ENCODE data around the gene MEIS2.

The MEIS2 gene

DNA sequence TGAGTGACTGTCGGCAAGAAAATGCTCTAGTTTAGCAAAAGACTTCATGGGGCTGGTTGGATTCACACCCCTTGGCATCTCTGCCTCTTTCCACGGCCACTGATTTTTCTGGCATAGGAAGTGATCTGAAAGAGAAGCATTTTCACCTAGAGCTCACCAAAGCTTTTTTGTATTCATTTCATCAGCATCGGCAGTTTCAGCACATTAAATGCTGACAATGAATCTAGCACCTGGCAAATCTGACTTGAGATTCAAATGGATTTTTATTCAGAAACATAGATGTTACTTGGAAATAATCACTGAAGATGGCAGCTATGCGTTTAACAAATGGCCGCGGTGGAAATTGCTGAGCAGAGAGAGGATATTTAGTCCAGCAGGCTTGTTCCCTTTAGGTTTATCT lies 155.9 kb downstream of the MEIS2 start:
- TF ChIP-seq POLR2AphosphoS5 (IDR thresholded peaks at IDR 0.05; ENCODE audit: low read depth, low read length), result no peak
- no peak for TF ChIP-seq FOXP2 (optimal IDR thresholded peaks at IDR 0.05; ENCODE audit: borderline replicate concordance, extremely low read depth, extremely low read length, insufficient read depth)
- TF ChIP-seq, protein P1, sequence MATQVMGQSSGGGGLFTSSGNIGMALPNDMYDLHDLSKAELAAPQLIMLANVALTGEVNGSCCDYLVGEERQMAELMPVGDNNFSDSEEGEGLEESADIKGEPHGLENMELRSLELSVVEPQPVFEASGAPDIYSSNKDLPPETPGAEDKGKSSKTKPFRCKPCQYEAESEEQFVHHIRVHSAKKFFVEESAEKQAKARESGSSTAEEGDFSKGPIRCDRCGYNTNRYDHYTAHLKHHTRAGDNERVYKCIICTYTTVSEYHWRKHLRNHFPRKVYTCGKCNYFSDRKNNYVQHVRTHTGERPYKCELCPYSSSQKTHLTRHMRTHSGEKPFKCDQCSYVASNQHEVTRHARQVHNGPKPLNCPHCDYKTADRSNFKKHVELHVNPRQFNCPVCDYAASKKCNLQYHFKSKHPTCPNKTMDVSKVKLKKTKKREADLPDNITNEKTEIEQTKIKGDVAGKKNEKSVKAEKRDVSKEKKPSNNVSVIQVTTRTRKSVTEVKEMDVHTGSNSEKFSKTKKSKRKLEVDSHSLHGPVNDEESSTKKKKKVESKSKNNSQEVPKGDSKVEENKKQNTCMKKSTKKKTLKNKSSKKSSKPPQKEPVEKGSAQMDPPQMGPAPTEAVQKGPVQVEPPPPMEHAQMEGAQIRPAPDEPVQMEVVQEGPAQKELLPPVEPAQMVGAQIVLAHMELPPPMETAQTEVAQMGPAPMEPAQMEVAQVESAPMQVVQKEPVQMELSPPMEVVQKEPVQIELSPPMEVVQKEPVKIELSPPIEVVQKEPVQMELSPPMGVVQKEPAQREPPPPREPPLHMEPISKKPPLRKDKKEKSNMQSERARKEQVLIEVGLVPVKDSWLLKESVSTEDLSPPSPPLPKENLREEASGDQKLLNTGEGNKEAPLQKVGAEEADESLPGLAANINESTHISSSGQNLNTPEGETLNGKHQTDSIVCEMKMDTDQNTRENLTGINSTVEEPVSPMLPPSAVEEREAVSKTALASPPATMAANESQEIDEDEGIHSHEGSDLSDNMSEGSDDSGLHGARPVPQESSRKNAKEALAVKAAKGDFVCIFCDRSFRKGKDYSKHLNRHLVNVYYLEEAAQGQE (IDR thresholded peaks at IDR 0.05; ENCODE audit: insufficient read depth in 1 of 2, low read depth in 2 of 2, low read length in 2 of 2), result no peak
- no peak for TF ChIP-seq TAF1 (IDR thresholded peaks at IDR 0.05; ENCODE audit: borderline replicate concordance, insufficient read depth, low read length)
- TF ChIP-seq SIN3A (IDR thresholded peaks at IDR 0.05; ENCODE audit: borderline replicate concordance, insufficient read depth, low read length), result no peak

DNA sequence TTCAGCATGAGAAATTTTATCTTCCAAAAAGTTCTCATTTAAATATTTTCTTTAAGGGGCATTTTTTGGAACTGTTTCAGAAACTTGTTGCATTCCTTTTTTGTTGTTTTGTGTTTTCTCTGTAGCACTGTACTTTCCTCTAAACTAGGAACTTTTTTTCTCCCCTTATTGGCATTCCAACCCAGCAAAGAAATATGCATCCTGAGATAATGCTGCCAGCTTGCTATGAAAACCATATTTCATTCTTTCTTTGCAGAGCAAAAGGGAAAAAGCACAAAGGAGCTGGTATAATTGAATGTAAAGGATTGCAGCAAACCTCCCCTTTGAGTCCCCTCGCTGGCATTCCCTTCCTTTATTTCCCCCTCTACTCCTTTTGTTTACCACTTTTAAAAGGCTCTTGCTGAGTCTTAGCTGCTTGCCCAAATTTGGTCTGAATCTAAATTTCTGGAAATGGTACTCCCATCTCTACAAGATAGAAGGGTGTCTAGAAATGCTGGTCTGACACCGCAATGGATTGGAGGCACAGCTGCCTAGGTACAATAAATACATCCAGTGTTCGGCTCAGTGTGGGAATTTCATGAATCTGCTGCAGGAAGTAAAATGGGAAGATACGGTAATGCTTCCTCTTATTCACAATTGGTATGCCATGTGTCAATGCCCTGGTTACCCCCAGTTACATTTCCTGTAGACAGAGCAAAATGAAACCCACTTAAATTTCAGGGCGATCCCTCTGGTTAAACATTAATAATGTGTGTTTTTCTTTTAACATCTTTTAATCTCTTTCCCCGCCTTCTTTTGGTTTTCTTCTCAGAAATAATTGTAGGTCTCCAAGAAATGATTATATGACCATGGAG lies 156.6 kb downstream of the MEIS2 start:
- TF ChIP-seq POLR2AphosphoS5 (IDR thresholded peaks at IDR 0.05; ENCODE audit: low read depth, low read length) (no peak), SIN3A (IDR thresholded peaks at IDR 0.05; ENCODE audit: borderline replicate concordance, insufficient read depth, low read length) (no peak), FOXP2 (optimal IDR thresholded peaks at IDR 0.05; ENCODE audit: borderline replicate concordance, extremely low read depth, extremely low read length, insufficient read depth) (no peak), TAF1 (IDR thresholded peaks at IDR 0.05; ENCODE audit: borderline replicate concordance, insufficient read depth, low read length) (no peak)
- TF ChIP-seq, protein P1 (IDR thresholded peaks at IDR 0.05; ENCODE audit: insufficient read depth in 1 of 2, low read depth in 2 of 2, low read length in 2 of 2), result no peak

DNA sequence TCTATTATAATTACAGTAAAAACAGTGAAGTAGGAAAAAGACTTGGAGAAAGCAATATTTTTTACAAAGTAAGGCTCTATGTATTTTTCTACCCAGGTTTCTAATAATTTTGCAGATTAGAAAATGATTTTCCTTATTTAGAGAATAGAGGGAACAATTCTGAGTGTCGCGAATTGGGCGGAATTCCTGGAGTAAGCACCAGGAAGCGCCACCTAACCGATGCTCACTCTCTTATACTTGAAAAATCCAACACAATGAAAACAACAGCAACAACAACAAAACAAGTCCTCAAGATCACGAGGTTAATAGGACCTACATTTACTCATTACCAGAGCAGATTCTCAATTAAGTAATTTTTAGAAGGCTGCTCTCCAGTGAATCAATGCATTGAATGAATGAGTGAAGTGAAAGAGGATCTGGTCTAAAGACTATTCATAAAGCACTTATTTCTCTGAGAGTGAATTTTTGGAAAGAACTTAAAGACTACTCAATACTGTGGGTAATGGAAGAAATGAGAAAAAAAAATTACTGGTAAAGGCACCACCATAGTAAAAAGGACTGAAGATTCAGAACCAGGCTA lies 158.0 kb downstream of the MEIS2 start:
- no peak for TF ChIP-seq TAF1 (IDR thresholded peaks at IDR 0.05; ENCODE audit: borderline replicate concordance, insufficient read depth, low read length)
- TF ChIP-seq FOXP2 (optimal IDR thresholded peaks at IDR 0.05; ENCODE audit: borderline replicate concordance, extremely low read depth, extremely low read length, insufficient read depth), result no peak
- TF ChIP-seq, protein P1 (IDR thresholded peaks at IDR 0.05; ENCODE audit: insufficient read depth in 1 of 2, low read depth in 2 of 2, low read length in 2 of 2), result no peak
- TF ChIP-seq POLR2AphosphoS5 (IDR thresholded peaks at IDR 0.05; ENCODE audit: low read depth, low read length), result no peak
- no peak for TF ChIP-seq SIN3A (IDR thresholded peaks at IDR 0.05; ENCODE audit: borderline replicate concordance, insufficient read depth, low read length)

DNA sequence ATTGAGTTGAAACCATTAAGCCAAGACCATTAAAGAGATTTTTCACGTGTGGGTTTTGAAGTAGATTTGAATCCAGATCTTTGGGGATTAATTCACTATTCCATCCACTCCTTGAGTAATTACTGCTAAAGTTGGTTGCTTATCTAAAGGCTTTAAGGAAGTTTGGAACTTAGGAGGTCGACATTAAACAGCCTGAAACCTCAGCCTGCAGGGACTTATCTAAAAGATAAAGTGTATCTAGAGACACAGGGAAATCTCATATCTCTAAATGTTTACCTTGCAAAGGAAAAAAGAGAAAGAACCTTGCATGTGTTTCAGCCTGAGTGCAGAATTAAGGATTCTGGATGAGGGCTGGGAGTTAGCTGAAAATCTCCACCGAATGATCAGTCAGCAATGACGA lies 158.6 kb downstream of the MEIS2 start:
- TF ChIP-seq, protein P1 (IDR thresholded peaks at IDR 0.05; ENCODE audit: insufficient read depth in 1 of 2, low read depth in 2 of 2, low read length in 2 of 2), result no peak
- TF ChIP-seq TAF1 (IDR thresholded peaks at IDR 0.05; ENCODE audit: borderline replicate concordance, insufficient read depth, low read length), result no peak
- no peak for TF ChIP-seq SIN3A (IDR thresholded peaks at IDR 0.05; ENCODE audit: borderline replicate concordance, insufficient read depth, low read length)
- TF ChIP-seq POLR2AphosphoS5 (IDR thresholded peaks at IDR 0.05; ENCODE audit: low read depth, low read length), result no peak
- TF ChIP-seq FOXP2 (optimal IDR thresholded peaks at IDR 0.05; ENCODE audit: borderline replicate concordance, extremely low read depth, extremely low read length, insufficient read depth), result no peak
